ENCODE results near the gene APCDD1. TPM values are rescaled to one million over a fixed set of nuclear protein-coding genes. Genes with fewer than 3 reads are reported as not detected.

The APCDD1 gene
- total and polyA plus RNA-seq, 2 experiments from 2014 or later = 0.31 to 1.0 TPM

GRCh38 chr18:10526561-10526949, 72.1 kb downstream of the APCDD1 start:
- peak overlapping the region; percentile 94 for H3K4me3 Mint-ChIP-seq
- DNase-seq (ENCODE audit: low spot score) (no peak), ATAC-seq (peak; percentile 8; the same call in 2 of the 3 replicates)
- Histone ChIP-seq H2AFZ (peak overlapping the region; percentile 58; the same call in 1 of the 2 replicates), H3K4me1 (ENCODE audit: insufficient read depth) (peaks cover 5% of the 10 kb centered on the region; the same call in 1 of the 2 replicates), H3K4me2 (peak overlapping the region; percentile 98), H4K20me1 (replicated peaks; ENCODE audit: insufficient read depth) (peaks cover 20% of the 10 kb centered on the region), H3K9me2 (ENCODE audit: insufficient read depth) (no peaks in the 10 kb centered on the region), H3F3A (replicated peaks; ENCODE audit: low read depth) (no peaks in the 10 kb centered on the region), H3K4me3 (peak overlapping the region; percentile 94), H3K79me2 (replicated peaks; ENCODE audit: insufficient read depth) (peaks cover 52% of the 10 kb centered on the region), H3K27me3 (ENCODE audit: insufficient read depth) (no peaks in the 10 kb centered on the region), H3K27ac (ENCODE audit: low read depth) (no peak overlapping the region; the same call in 1 of the 2 replicates), H3K36me3 (ENCODE audit: insufficient read depth) (no peaks in the 10 kb centered on the region)
- H3K27ac Mint-ChIP-seq = peak overlapping the region; percentile 78
- H3K9me3 Mint-ChIP-seq = no peaks in the 10 kb centered on the region
- H3K4me1 Mint-ChIP-seq = peaks cover 30% of the 10 kb centered on the region
- TF ChIP-seq STAT1 (IDR thresholded peaks at IDR 0.05; ENCODE audit: unreplicated experiment) = no peak
- TF ChIP-seq POLR2AphosphoS5 (IDR thresholded peaks at IDR 0.05; ENCODE audit: low read depth) = no peak
- no peak for TF ChIP-seq EZH2 (IDR thresholded peaks at IDR 0.05; ENCODE audit: low read depth, unreplicated experiment)
- TF ChIP-seq CTCF (conservative IDR thresholded peaks at IDR 0.05; ENCODE audit: low read depth in 2 of 2) = no peak
- no peak for TF ChIP-seq NANOG (IDR thresholded peaks at IDR 0.05; ENCODE audit: borderline replicate concordance)
- no peak for TF ChIP-seq EZH2phosphoT487 (IDR thresholded peaks at IDR 0.05; ENCODE audit: unreplicated experiment)
- TF ChIP-seq REST (IDR thresholded peaks at IDR 0.05; ENCODE audit: unreplicated experiment) = no peak
- TF ChIP-seq JUNB (IDR thresholded peaks at IDR 0.05; ENCODE audit: unreplicated experiment) = no peak
- no peak for TF ChIP-seq ZNF331 (CRISPR knock-in tag; IDR thresholded peaks at IDR 0.05; ENCODE audit: low read depth)
- H3K36me3 Mint-ChIP-seq (ENCODE audit: low read depth) = no peaks in the 10 kb centered on the region
- peaks cover 7% of the 10 kb centered on the region for H3K27me3 Mint-ChIP-seq (ENCODE audit: insufficient read depth, low read depth, poor library complexity)

GRCh38 chr18:10528439-10528838, 74.0 kb downstream of the APCDD1 start:
- H3K4me1 ChIP-seq (ENCODE audit: insufficient read depth) = peaks cover 5% of the 10 kb centered on the region; the same call in 1 of the 2 replicates
- peaks cover 70% of the 10 kb centered on the region for H3K79me2 ChIP-seq (replicated peaks; ENCODE audit: insufficient read depth)
- H3F3A ChIP-seq (replicated peaks; ENCODE audit: low read depth) = no peaks in the 10 kb centered on the region
- ATAC-seq (no peak), DNase-seq (ENCODE audit: low spot score) (no peak)
- H3K27ac ChIP-seq (ENCODE audit: low read depth) = no peak overlapping the region
- Mint-ChIP-seq H3K9me3 (no peaks in the 10 kb centered on the region), H3K4me3 (no peak overlapping the region), H3K27me3 (ENCODE audit: insufficient read depth, low read depth, poor library complexity) (peaks cover 7% of the 10 kb centered on the region), H3K4me1 (peaks cover 24% of the 10 kb centered on the region), H3K27ac (no peak overlapping the region), H3K36me3 (ENCODE audit: low read depth) (no peaks in the 10 kb centered on the region)
- H3K9me2 ChIP-seq (ENCODE audit: insufficient read depth) = no peaks in the 10 kb centered on the region
- no peak overlapping the region for H3K4me3 ChIP-seq
- peaks cover 20% of the 10 kb centered on the region for H4K20me1 ChIP-seq (replicated peaks; ENCODE audit: insufficient read depth)
- no peaks in the 10 kb centered on the region for H3K36me3 ChIP-seq (ENCODE audit: insufficient read depth)
- no peaks in the 10 kb centered on the region for H3K27me3 ChIP-seq (ENCODE audit: insufficient read depth)
- no peak overlapping the region for H3K4me2 ChIP-seq
- no peak overlapping the region for H2AFZ ChIP-seq
- TF ChIP-seq ETS1 (IDR thresholded peaks at IDR 0.05) = no peak
- TF ChIP-seq ZNF114 (CRISPR knock-in tag; IDR thresholded peaks at IDR 0.05) = no peak
- no peak for TF ChIP-seq STAT1 (IDR thresholded peaks at IDR 0.05; ENCODE audit: unreplicated experiment)
- no peak for TF ChIP-seq CTCF (conservative IDR thresholded peaks at IDR 0.05; ENCODE audit: low read depth in 2 of 2)
- TF ChIP-seq JUNB (IDR thresholded peaks at IDR 0.05; ENCODE audit: unreplicated experiment) = no peak
- TF ChIP-seq ZNF331 (CRISPR knock-in tag; IDR thresholded peaks at IDR 0.05; ENCODE audit: low read depth) = no peak
- TF ChIP-seq CREB1 (CRISPR knock-in tag; IDR thresholded peaks at IDR 0.05; ENCODE audit: low read depth) = no peak

Measured in GM23338 (cell line).